Activated T-cell treated with anti-CD3 and anti-CD28 coated beads, Interleukin-2, amount 50 U/mL, for 1 hour (primary cell): ENCODE data around the gene SPRYD7.
"Not testable (repeated sequence)": the region's sequence is repeated elsewhere in the genome, so short reads cannot be mapped to it uniquely, and the experiment has no call there.

Experiments used
- DNase-seq: peaks from one replicate; pipeline ENCODE4 v3.0.0-alpha.2; 2020

SPRYD7 gene

DNA sequence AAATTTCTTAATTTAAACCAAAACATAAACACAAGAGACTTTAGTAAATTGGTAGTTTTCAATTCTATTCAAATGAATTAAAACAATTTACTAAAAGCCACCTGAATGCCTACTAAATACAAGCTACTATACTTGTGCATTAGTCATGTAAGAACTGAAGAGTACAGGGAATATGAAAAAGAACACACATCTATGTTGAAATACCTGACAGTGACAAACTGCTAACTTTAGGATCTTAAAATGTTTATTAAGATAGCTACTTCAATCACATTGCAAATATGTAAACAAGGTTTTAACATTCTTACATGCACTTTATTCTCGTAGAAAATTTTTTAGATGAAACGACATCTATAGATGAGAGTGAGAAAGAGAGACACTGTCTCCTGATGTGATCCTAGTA is 4.1 kb downstream of the SPRYD7 start:
- DNase-seq, result no peak

DNA sequence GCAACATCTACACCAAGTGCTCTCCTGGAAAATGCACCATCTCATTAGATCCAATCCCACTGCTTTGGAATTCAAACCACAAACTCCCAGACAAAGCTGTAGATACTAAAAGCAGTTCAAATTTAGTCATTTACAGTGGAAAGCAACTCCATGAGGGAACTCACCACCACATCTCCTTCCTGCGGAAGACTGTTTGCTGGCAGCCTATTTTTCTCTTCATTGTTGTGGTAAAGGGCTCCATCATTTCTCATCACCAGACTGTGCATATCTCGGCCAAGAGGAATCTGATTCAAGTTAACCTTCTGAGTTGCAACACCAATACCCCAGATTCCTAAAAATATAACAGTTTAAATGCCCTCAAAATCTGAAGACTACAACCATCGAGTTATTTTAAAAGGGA is 8.4 kb downstream of the SPRYD7 start:
- DNase-seq, result no peak

DNA sequence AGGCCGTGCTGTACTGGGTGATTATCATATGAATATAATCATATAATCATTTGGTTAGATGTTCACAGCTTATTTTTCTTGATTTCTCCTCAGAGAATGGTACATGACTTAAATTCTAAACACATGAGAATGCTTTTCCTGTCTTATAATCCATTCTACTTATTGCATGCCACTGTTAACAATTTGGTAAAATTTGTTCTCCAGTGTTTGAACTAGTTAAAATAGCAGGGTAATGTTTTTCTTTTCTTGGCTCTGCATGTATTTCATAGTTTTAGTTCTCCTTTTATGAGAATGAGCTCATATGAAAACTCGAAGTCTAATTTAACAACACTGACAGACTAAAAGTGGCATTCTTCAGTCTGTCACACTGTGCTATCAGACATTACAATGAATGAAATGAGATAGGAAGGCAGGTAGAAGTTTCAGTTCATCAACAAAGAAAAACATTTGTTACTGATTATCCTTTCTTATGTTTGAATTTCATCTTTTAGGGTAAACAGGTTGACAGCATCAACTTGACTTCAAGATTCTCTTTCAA is 10.2 kb downstream of the SPRYD7 start:
- DNase-seq, result no peak

DNA sequence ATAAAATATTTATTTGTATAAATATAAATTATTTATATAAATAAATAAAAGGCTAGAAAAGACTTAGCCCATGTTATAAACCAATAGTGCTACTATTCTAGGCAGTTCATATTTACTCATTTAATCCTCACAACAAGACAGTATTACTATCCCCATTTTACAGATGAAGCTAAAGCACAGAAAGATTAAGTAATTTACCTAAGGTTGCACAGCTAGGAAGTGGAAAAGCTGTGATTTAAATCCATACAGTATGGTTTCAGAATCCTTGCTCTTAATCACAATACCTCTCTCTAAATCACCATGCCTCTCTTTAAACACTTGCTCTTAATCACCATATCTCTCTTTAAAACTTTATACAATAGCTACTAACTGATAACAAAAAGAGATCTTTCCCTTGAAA is 13.8 kb downstream of the SPRYD7 start:
- DNase-seq, result no peak

DNA sequence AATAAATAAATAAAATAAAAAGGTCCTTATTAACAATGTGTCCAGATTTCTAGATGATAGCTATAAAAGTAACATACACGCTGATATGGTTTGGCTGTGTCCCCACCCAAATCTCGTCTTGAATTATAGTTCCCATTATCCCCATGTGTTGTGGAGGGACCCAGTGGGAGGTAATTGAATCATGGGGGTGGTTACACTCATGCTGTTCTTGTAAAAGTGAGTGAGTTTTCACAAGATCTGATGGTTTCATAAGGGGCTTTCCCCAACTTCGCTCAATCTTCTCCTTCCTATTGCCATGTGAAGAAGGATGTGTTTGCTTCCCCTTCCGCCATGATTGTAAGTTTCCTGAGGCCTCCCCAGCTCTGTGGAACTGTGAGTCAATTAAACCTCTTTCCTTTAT is 15.2 kb downstream of the SPRYD7 start:
- DNase-seq, result not testable (repeated sequence)

DNA sequence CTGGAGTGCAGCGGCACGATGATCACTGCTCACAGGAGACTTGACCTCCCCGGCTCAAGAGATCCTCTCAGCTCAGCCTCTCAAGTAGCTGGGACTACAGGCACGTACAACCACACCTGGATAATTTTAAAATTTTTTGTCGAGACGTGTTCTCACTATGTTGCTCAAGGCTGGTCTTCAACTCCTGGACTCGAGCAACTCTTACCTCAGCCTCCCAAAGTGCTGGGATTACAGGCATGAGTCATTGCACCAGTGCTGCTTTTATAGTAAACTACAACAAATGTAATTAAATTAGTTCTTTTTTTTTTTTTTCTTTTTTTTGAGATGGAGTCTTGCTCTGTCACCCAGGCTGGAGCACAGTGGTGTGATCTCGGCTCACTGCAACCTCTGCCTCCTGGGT is 18.0 kb downstream of the SPRYD7 start:
- not testable (repeated sequence) for DNase-seq

DNA sequence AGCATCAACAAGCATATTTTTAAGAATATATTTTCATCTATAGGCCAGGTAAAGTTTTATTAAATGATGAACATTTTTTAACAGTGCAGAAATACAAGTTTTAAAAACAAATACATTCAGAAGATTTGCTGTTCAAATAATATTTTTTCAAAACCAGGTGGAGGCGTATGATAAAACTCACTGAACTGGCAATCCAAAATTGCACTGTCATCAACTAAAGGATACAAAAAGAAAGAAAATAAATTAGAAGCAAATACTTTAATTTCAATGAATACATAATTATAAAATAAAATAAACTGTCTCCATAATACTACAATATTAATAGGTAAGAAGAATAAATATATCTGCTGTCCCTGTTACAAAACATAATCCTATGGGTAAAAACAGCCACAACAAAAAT is 21.2 kb downstream of the SPRYD7 start:
- no peak for DNase-seq

DNA sequence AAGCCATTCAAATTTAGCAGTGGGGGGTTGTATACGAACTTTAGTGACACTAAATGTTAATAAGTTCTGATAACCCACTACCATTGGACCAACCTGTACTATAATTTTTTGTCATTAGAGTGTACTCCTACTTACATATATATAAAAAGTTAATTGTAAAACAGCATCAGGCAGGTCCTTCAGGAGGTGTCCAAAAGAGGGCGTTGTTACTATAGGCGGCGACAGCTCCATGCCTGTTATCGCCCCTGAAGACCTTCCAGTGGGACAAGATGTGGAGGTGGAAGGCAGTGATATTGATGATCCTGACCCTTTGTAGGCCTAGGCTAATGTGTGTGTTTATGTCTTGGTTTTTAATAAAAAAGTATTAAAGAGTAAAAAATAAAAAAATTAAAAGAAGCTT is 27.5 kb downstream of the SPRYD7 start:
- no peak for DNase-seq

DNA sequence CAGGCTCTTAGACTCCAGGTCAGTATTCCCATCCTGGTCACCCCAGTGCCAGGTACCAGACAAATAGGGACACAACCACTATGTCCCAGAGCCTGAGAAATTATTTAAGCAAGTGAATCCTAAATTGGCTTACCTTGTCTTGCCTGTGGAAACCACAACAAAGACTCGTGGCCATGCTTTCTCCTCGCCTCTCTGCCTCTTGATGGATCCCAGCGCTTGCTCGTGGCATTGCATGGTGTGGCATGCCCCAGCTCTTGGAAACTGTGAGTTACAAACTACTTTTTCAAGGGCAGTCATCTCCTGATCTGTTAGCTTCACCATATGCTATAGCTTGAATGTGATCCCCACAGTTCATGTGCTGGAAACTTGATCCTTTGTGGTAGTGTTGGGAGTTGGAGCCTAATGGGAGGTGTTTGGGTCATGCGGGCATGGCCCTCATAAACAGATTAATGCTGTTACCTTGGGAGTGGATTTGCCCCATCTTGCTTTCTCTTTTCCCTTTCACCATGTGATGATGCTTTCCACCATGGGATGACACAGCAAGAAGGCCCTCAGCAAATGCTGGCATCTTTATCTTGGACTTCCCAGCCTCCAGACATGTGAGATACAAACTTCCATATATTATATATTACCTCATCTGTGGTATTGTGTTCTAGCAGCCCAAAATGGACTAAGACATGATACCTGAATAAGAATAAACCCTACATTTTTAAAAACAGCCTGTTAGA is 31.2 kb downstream of the SPRYD7 start:
- no peak for DNase-seq

DNA sequence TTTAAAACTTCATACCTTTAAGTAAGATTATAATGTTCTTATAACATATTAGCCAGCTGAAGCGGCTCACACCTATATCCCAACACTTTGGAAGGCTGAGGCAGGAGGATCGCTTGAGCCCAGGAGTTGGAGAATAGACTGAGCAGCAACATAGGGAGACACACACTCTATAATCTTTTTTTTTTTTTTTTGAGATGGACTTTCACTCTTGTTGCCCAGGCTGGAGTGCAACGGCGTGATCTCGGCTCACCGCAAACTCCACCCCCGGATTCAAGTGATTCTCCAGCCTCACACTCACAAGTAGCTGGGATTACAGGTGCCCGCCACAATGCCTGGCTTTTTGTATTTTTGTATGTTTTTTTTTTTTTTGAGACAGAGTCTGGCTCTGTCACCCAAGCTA is 37.3 kb downstream of the SPRYD7 start:
- DNase-seq, result no peak

DNA sequence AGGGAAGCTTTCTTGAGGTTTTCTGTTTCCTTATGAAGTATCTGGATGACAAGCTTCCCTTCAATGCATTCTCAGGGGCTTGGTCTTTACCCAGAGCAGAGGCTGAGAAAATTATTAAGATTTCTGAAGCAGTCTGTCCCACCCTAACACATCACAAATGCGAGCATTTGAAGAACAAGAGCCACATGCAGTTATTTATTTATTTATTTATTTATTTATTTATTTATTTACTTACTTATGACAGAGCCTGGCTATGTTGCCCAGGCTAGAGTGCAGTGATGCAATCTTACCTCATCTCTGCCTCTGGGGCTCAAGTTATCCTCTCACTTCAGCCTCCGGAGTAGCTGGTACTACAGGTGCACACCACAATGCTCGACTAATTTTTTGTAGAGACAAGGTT is 38.4 kb downstream of the SPRYD7 start:
- no peak for DNase-seq

DNA sequence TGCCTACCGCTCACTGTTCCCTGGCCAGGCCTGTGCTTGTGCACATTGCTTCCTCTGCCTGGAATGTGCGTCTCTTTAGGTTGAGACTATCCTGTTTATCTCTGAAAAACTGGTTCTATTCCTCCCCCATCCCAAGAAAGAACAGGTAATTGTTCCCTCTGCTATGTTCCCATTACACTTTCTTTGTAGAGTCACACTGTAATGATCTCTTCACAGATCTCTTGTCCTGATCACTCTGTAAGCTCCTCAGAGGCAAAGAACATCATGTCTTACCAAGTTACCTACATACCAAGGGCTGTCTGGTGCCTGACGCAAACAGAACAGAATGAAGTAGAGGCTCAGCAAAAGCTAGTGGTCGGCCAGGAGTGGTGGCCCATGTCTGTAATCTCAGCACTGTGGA is 40.3 kb downstream of the SPRYD7 start:
- DNase-seq, result no peak

DNA sequence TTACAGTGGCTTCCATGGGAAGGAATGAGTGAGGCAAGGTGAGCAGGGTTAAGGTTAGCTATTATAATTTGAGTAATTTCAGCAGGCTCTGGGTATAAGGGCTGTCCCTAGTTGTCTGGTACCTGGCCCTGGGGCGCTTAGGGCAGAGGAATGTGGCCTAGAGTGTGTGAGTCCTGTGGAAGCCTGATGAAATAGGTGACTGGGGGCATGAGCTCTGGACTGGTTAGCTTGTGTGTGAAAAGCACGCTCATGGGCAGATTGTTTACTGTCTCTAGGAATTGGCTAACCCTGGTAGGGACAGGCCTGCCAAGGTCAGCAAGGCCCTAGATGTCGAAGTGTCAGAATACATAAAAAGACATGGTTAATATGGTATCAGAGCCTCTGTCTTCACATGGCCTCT is 42.5 kb downstream of the SPRYD7 start:
- DNase-seq, result no peak

DNA sequence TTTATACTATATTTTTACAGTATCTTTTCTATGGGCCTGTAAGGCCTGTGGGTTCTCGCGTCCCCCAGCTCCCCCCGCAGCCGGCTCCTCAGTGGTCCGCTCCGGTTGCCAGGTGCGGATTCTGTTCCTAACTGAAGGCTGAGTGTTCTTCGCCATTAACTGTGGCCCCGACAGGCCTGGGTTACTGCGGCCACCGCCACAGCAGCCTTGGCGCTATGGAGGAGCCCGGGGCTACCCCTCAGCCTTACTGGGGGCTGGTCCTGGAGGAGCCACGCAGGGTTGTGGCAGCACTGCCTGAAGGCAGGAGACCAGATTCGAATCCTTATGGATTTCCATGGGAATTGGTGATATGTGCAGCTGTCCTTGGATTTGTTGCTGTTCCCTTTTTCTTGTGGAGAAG is 45.8 kb downstream of the SPRYD7 start:
- DNase-seq, result no peak

DNA sequence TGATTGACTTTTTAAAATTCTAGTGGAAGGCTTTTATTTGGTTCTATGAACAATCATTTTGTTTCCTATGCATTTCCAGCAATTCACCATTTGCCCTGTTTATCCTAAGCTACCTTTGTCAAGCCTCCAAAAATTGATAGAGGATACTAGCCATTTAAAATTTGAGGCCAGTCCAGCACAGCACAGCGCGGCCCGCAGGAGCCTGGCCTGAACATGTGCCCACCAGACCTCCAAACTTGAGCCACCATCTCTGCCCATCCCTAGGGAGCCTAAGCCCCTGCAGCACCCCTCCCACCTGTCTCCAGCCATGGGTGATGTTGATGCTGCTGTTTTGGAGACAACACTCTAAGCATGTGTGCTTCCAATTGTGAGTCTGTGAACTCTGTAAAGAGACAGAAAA is 57.5 kb downstream of the SPRYD7 start:
- no peak for DNase-seq

DNA sequence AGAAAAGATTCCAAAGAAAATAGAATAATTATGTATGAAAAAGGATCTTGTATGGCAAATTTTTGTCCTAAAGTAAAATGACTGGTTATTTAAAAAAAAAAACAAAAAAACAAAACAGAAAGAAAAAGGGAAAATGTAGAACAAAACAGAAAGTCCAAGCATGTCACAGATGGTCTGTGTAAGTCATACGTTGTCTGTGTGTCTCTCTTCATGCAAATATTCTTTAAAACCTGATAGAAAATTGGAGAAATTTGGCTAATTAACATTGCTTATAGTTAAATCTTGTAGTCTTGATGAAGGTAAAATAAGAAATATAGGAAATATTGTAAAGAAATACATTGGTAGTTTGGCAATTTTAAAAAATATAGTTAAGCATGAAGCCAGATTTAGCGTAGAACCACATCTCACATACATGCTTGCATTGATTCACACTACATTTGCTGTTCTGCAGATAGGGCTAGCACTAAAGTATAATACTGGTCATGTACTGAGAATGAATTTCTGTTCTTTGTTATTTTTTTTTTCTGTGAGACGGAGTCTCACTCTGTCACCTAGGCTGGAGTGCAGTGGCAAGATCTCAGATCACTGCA is 58.4 kb downstream of the SPRYD7 start:
- no peak for DNase-seq

DNA sequence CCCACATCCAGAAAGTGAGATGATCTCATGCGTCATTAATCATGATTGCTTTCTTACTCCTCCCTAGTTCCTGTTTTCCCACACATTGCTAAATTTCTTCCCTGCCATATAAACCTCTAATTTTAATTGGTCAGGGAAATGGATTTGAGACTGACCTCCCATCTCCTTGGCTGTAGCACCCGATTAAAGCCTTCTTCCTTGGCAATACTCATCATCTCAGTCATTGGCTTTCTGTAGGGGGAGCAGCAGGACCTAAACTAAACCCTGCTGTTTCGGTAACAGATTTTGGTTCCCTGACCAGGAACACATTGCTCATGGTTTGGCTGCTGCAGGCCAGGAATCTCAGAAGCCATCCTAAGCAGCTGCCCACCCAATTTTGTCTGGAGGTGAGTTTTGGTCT is 61.7 kb downstream of the SPRYD7 start:
- no peak for DNase-seq

DNA sequence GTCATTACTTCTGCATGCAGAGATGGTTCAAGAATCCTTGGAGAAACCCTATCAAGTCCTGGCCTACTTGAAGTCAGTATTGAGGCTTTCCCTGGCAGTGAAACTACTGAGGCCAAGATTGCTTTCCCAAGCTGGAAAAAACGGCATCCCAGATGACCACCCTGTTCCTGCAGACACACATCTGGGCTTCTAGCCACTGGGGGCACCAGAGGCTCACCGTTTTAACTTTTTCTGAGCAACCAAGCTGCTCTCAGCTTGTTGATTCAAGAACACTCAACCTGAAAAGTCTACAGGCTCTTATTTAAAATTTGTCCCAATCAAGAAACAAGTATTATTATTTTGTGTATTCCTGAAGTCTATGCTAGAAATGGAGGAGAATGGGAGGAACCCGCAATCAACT is 66.6 kb downstream of the SPRYD7 start:
- no peak for DNase-seq

DNA sequence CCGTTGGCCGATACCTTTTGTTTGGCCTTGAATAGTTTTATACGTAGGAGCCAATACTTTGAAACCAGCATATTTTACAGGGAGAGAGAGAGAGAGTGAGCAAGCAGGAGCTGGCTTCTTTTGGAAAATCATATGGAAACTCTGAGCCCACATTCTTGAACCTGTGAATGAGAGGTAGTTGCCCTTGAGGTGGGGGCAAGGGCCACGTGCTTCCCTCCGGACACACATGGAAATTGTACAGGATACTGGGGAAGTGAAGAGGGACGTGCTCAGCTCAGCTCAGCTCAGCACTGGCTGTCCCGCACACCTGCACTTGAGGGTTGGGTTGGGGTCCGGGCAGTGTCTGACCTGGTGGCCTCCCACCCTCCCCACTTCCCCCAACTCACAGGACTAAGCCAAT is 68.3 kb downstream of the SPRYD7 start:
- DNase-seq, result no peak

DNA sequence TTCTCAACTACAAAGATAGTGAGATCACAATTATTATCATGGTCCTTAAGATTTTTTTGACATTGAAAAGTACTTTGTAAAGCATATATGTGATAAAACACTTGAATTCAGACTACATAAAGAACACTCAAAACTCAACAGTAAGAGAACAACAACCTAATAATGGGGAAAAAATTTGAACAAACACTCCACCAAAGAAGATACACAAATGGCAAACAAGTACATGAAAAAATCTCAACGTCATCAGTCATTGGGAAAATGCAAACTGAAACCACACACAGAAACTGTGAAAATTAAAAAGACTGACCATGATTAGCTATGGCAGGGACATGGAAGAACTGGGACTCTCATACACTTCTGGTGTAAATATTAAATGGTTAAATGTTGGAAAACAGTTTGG is 70.9 kb downstream of the SPRYD7 start:
- DNase-seq, result no peak

DNA sequence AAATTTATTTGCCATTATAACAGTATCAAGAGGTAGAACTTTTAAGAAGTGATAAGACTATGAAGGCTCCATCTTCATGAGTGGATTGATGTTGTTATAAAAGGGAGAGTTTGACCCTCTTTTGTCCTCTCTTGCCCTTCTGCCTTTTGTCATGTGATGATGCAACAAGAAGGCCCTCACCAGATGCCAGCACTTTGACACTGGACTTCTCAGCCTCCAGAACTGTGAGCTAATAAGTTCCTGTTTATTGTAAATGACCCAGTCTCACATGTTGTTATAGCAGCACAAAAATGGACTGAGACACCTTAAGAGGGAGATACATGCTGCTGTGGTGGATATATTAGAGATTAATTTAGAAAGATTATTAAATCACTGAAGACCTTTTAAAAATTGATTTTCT is 71.6 kb downstream of the SPRYD7 start:
- DNase-seq, result no peak
